Ovary (tissue), 3 donors: ENCODE data around the gene MLXIPL.

Source experiments
- POLR2A ChIP-seq: fragments of 450-650 bp; IDR thresholded peaks from one replicate; pipeline ENCODE4 v1.6.1; 2017; ENCODE audit warnings: antibody characterized with exemption, mild to moderate bottlenecking, moderate library complexity
- TF ChIP-seq, protein P1 (sequence below), 3 donors: fragments of 450-650 bp in 2 of 3; fragments of 200-600 bp in 1 of 3; IDR thresholded peaks; one replicate each; pipeline versions ENCODE4 v1.5.1 to v1.8.0; 2016 to 2022; ENCODE audit warnings: antibody characterized with exemption in 3 of 3, mild to moderate bottlenecking in 1 of 3
- donor health status: DM: no; HTN: no; CAD: no.

DNA sequence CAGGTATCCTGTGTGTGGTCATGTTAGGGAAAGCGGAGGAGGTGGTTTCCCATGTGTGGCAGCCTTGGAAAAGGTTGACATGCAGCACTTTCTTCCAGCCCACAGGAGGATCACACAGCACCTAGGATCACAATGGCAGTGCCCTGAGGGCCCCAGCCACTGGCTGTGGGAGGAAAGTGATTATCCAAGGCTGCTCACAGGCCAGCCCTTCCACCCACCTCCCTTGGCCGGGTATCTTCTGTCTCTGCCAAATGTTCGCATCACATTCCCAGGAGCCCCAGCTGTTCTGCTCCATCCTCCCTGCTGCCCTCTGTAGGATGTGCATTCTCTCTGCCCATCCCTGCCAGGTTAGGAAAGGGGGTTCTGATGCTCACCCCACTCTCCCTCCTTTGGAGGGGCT lies 2.5 kb upstream of the MLXIPL start:
- TF ChIP-seq, protein P1, sequence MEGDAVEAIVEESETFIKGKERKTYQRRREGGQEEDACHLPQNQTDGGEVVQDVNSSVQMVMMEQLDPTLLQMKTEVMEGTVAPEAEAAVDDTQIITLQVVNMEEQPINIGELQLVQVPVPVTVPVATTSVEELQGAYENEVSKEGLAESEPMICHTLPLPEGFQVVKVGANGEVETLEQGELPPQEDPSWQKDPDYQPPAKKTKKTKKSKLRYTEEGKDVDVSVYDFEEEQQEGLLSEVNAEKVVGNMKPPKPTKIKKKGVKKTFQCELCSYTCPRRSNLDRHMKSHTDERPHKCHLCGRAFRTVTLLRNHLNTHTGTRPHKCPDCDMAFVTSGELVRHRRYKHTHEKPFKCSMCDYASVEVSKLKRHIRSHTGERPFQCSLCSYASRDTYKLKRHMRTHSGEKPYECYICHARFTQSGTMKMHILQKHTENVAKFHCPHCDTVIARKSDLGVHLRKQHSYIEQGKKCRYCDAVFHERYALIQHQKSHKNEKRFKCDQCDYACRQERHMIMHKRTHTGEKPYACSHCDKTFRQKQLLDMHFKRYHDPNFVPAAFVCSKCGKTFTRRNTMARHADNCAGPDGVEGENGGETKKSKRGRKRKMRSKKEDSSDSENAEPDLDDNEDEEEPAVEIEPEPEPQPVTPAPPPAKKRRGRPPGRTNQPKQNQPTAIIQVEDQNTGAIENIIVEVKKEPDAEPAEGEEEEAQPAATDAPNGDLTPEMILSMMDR (IDR thresholded peaks at IDR 0.05): no peak
- TF ChIP-seq POLR2A: no peak
